Measurements from ENCODE around the gene YARS1. TPM values are rescaled to one million over a fixed set of nuclear protein-coding genes. Genes with fewer than 3 reads are reported as not detected.

YARS1 gene
- total RNA-seq, 1 experiment from 2014 or later, result 146 TPM

- DNase-seq (ENCODE audit: low read depth), result no peak
Observed at GRCh38 chr1:32780628-32781234, 36.4 kb downstream of the YARS1 start.

- DNase-seq (ENCODE audit: low read depth), result no peak
Observed at GRCh38 chr1:32780005-32780404, 37.2 kb downstream of the YARS1 start.

GRCh38 chr1:32779242-32779641 is 37.9 kb downstream of the YARS1 start:
- DNase-seq (ENCODE audit: low read depth), result no peak

GRCh38 chr1:32775640-32776337 is 41.4 kb downstream of the YARS1 start:
- DNase-seq (ENCODE audit: low read depth), result peak; percentile 70

GRCh38 chr1:32774950-32775634 is 42.1 kb downstream of the YARS1 start:
- peak; percentile 97 for DNase-seq (ENCODE audit: low read depth)

GRCh38 chr1:32774464-32774808 is 42.7 kb downstream of the YARS1 start:
- no peak for DNase-seq (ENCODE audit: low read depth)

- DNase-seq (ENCODE audit: low read depth), result no peak
Observed at GRCh38 chr1:32773764-32774463, 43.2 kb downstream of the YARS1 start.

GRCh38 chr1:32773018-32773763 is 44.0 kb downstream of the YARS1 start:
- peak; percentile 87 for DNase-seq (ENCODE audit: low read depth)

GRCh38 chr1:32772281-32773017 is 44.7 kb downstream of the YARS1 start:
- no peak for DNase-seq (ENCODE audit: low read depth)

- DNase-seq (ENCODE audit: low read depth), result no peak
Observed at GRCh38 chr1:32771561-32772280, 45.4 kb downstream of the YARS1 start.

GRCh38 chr1:32770741-32771548 is 46.2 kb downstream of the YARS1 start:
- DNase-seq (ENCODE audit: low read depth), result no peak

GRCh38 chr1:32770221-32770731 is 46.9 kb downstream of the YARS1 start:
- no peak for DNase-seq (ENCODE audit: low read depth)

GRCh38 chr1:32769524-32770220 is 47.5 kb downstream of the YARS1 start:
- peak; percentile 82 for DNase-seq (ENCODE audit: low read depth)

- DNase-seq (ENCODE audit: low read depth), result no peak
Observed at GRCh38 chr1:32768110-32768850, 48.9 kb downstream of the YARS1 start.

GRCh38 chr1:32767641-32768040 is 49.5 kb downstream of the YARS1 start:
- DNase-seq (ENCODE audit: low read depth), result no peak

- DNase-seq (ENCODE audit: low read depth), result no peak
Observed at GRCh38 chr1:32767156-32767555, 50.0 kb downstream of the YARS1 start.

- no peak for DNase-seq (ENCODE audit: low read depth)
Observed at GRCh38 chr1:32766328-32766972, 50.7 kb downstream of the YARS1 start.

All from Daoy (cell line).